ENCODE data around the gene CARD10. TPM values are rescaled to one million over a fixed set of nuclear protein-coding genes. Genes with fewer than 3 reads are reported as not detected.

CARD10 gene
- total RNA-seq, 1 experiment from 2014 or later = 26.5 TPM

- Mint-ChIP-seq H3K4me3 (ENCODE audit: unreplicated experiment) (no peak overlapping the region), H3K36me3 (ENCODE audit: insufficient read depth, unreplicated experiment) (peaks cover 39% of the 10 kb centered on the region), H3K27me3 (ENCODE audit: insufficient read depth, unreplicated experiment) (no peaks in the 10 kb centered on the region), H3K27ac (ENCODE audit: unreplicated experiment) (peak overlapping the region; percentile 99), H3K4me1 (ENCODE audit: low read depth, unreplicated experiment) (peaks cover 46% of the 10 kb centered on the region), H3K9me3 (ENCODE audit: unreplicated experiment) (no peaks in the 10 kb centered on the region)
- Histone ChIP-seq H3K27me3 (replicated peaks; ENCODE audit: control insufficient read depth, insufficient read depth, low read length) (no peaks in the 10 kb centered on the region), H3K36me3 (ENCODE audit: control insufficient read depth, insufficient read depth, low read length) (peaks cover 3% of the 10 kb centered on the region), H3K9me3 (no peaks in the 10 kb centered on the region), H3K4me1 (peaks cover 45% of the 10 kb centered on the region), H3K4me3 (ENCODE audit: low read depth, low read length) (no peak overlapping the region)
- BruUV-seq (replicated peaks) = no TSS peak
- ChIA-PET POLR2A (no interaction called here), CTCF (interaction anchor here (0.9 to 1.9 kb wide), 3 partner anchors 14 to 34 kb away, joined by 3 to 8 read pairs (median 6); partner anchors contain the start of gene MFNG)
- no peak for TF ChIP-seq CTCF (IDR thresholded peaks at IDR 0.05; ENCODE audit: insufficient read depth in 1 of 2, low read depth in 1 of 2, low read length in 1 of 2, severe bottlenecking in 1 of 2, unreplicated experiment in 1 of 2)
- intact Hi-C loops (cut with micrococcal nuclease; ENCODE audit: unreplicated experiment) = loop anchor here (5.0 kb wide), 1 partner anchor 178 kb away; no protein-coding TSS in a partner anchor
- no peak for DNase-seq
Observed at GRCh38 chr22:37499789-37500540, 19.2 kb downstream of the CARD10 start.

DNA sequence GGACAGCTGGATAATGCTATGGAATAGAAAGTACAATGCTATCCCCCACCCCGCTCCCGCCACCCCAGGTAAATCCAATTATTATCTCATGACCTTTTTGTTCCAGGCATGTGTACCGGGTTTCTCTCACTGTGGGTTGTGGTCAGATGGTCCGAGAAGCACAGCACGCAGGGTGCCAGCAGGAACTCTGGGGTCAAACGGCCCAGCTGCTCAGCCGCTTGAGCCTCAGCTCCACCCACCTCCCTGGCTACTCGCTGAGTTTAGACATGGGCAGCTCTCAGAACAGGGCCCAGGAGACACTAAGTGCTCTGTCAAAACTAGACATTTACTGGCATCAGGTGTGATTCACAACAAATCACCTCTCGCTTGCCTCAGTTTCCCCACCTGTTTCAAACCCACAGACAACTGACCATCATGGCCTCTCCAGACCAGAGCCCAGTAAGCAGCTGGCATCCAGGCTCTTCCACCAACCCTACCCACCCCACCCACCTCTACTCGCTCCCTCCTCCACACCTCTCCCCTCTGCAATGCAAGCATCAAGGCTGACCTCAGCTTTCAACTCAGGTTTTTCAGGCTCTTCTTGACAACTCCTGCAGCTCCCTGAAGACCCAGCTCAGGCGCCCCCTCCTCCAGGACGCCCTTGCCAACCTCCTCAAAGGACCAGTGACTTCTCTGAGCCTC lies 20.0 kb downstream of the CARD10 start:
- CTCF ChIA-PET = interaction anchor here (0.6 to 2.3 kb wide), 5 partner anchors 13 to 108 kb away, joined by 3 to 12 read pairs (median 6); partner anchors contain the start of gene MFNG
- POLR2A ChIA-PET = no interaction called here
- Histone ChIP-seq H3K9me3 (no peaks in the 10 kb centered on the region), H3K4me3 (ENCODE audit: low read depth, low read length) (no peak overlapping the region), H3K4me1 (peaks cover 42% of the 10 kb centered on the region), H3K27me3 (replicated peaks; ENCODE audit: control insufficient read depth, insufficient read depth, low read length) (no peaks in the 10 kb centered on the region), H3K36me3 (ENCODE audit: control insufficient read depth, insufficient read depth, low read length) (peaks cover 3% of the 10 kb centered on the region)
- Mint-ChIP-seq H3K27me3 (ENCODE audit: insufficient read depth, unreplicated experiment) (no peaks in the 10 kb centered on the region), H3K27ac (ENCODE audit: unreplicated experiment) (peak overlapping the region; percentile 64), H3K36me3 (ENCODE audit: insufficient read depth, unreplicated experiment) (peaks cover 32% of the 10 kb centered on the region), H3K4me3 (ENCODE audit: unreplicated experiment) (no peak overlapping the region), H3K4me1 (ENCODE audit: low read depth, unreplicated experiment) (peaks cover 38% of the 10 kb centered on the region), H3K9me3 (ENCODE audit: unreplicated experiment) (no peaks in the 10 kb centered on the region)
- DNase-seq = no peak
- no TSS peak for BruUV-seq (replicated peaks)
- TF ChIP-seq CTCF (IDR thresholded peaks at IDR 0.05; ENCODE audit: insufficient read depth in 1 of 2, low read depth in 1 of 2, low read length in 1 of 2, severe bottlenecking in 1 of 2, unreplicated experiment in 1 of 2) = no peak
- intact Hi-C loops (cut with micrococcal nuclease; ENCODE audit: unreplicated experiment) = no loop called here

DNA sequence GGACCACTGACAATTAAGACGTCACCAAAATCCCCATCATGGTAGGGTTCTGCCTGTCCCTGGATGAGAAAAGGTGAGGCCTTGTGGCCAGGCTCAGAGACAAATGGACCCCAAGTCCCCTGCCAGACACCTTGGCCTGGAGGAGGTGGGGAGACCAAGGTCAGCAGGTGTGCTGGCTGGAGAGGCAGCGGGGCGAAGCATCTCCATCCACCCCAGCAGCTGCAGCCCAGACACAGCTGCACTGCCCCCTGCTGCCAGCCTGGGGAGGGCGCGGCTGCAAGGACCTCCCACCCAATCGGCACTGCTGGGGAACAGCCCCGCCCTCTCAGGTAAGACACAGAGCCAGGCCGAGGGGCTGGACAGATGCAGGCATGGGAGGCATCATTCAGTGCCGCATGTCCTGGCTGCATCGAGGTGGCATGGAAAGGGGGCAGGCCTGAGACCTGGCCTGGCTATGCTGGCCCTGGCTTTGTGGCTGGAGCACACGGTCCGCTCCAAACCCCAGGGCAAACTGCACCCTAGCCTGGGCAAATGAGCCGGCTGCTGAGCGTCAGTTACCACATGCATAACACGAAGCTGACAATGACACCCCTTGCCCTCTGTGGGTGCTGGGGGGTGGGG lies 20.8 kb downstream of the CARD10 start:
- no peaks in the 10 kb centered on the region for H3K9me3 Mint-ChIP-seq (ENCODE audit: unreplicated experiment)
- H3K4me1 Mint-ChIP-seq (ENCODE audit: low read depth, unreplicated experiment) = peaks cover 33% of the 10 kb centered on the region
- intact Hi-C loops (cut with micrococcal nuclease; ENCODE audit: unreplicated experiment) = loop anchor here (1.0 kb wide), 1 partner anchor 26 kb away; no protein-coding TSS in a partner anchor

More for the DNA sequence above, 20.8 kb downstream of the CARD10 start:
- DNase-seq = peak; percentile 67 to 87
- ChIA-PET POLR2A (interaction anchor here (1.0 kb wide), 1 partner anchor 12 kb away, joined by 4 read pairs; the partner anchor contains the start of gene MFNG), CTCF (interaction anchor here (0.6 to 2.3 kb wide), 4 partner anchors 12 to 1663 kb away, joined by 4 to 12 read pairs (median 6); partner anchors contain the start of gene MFNG)
- BruUV-seq (replicated peaks) = no TSS peak
- peak; percentile 71 to 81 for TF ChIP-seq CTCF (IDR thresholded peaks at IDR 0.05; ENCODE audit: insufficient read depth in 1 of 2, low read depth in 1 of 2, low read length in 1 of 2, severe bottlenecking in 1 of 2, unreplicated experiment in 1 of 2)
- Histone ChIP-seq H3K4me3 (ENCODE audit: low read depth, low read length) (no peak overlapping the region), H3K27me3 (replicated peaks; ENCODE audit: control insufficient read depth, insufficient read depth, low read length) (no peaks in the 10 kb centered on the region), H3K9me3 (no peaks in the 10 kb centered on the region), H3K4me1 (peaks cover 35% of the 10 kb centered on the region), H3K36me3 (ENCODE audit: control insufficient read depth, insufficient read depth, low read length) (peaks cover 3% of the 10 kb centered on the region)
- Mint-ChIP-seq H3K36me3 (ENCODE audit: insufficient read depth, unreplicated experiment) (peaks cover 32% of the 10 kb centered on the region), H3K4me3 (ENCODE audit: unreplicated experiment) (no peak overlapping the region), H3K27me3 (ENCODE audit: insufficient read depth, unreplicated experiment) (no peaks in the 10 kb centered on the region), H3K27ac (ENCODE audit: unreplicated experiment) (no peak overlapping the region)
